NCI-H187 (cell line): ENCODE measurements around the gene CLDN5.

ENCODE experiments used
- DNase-seq, 2 experiments: peaks; one replicate each; lab custom pipeline; 2025; lab: John Stamatoyannopoulos, UW

Gene CLDN5

DNA sequence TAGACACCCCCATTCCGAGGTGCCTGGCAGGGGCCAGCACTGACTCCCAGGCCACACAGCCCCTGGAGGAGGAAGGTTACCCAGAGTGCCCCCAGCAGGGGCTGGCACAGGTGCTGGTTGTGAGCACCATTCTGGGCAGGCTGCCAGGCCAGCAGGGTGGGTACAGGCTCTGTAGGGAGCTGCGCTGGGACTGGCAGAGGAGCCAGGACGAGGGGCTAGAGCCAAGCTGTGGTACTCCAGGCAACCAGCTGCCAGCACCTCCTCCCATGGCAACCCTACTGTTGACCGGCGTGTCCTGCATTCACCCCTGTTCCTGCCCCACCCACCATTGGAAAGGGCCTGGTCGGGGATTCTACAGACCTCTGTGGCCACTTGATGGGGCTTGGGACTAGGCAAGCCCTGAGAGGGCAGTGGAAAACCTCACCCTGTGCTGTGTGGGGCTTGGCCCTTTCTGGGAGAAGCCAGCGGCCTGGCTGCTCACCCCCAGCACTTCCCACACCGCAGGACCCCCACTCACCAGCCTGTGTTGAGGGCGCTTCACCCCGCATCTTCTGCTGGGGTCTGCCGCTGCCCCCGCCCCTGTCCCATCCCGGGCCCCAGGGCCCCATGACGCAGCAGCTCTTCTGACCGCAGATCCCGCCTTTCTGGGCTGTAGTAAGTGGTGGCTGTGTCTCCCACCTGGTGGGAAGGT lies 1.9 kb downstream of the CLDN5 start:
- no peak for DNase-seq

DNA sequence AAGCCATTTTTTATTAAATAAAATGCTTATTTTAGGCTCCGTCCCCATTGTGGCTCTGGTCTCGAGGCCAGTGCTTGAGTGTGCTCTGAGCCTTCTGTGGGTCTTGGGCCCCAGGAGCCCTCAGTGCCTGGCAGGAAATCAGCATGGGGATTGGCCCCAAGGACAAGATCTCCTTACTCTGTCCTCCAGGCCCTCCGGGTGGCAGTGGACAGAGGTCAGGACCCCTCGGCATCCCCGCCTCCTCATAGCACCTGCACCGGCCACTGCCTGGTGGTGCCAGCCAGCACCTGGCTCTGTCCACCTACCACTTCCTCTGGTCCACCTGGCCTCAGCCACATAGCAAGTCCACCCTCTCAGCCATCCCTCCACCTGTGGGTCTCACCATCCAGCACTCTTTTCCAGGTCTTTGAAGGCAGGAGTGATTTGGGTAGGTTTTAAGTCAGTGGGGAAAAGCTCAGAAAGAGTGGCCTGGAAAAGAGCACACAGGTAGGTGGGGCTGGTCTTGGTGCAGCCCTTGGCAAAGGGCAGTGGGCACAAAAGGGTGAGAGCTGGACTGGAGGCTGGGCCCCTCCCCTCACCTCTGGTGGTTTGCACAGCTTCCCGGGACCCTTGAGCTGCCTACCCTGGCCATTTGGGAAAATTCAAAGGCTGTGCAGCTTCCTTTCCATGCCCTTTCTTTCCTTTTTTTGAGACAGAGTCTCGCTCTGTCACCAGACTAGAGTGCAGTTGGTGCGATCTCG lies 3.5 kb downstream of the CLDN5 start:
- DNase-seq, result no peak

DNA sequence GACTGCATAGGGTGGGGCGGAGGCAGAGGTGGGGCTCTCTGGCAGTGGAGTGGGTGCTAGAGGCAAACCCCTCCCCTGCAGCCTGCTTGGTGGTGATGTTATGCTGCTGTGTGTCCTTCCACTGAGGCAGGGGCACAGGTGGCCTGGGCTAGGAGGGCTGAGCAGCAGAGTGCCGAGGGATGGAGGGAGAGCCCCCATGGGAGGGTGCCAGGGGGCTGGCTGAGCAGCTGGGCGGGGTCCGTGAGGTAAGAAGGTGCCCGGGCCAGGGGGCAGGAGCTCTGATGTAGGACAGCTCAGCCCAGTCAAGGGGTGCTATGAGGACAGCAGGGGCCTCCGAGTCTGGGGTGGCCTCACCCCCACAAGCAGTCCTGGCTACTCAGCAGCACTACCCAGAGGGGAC lies 4.2 kb downstream of the CLDN5 start:
- DNase-seq, result no peak

DNA sequence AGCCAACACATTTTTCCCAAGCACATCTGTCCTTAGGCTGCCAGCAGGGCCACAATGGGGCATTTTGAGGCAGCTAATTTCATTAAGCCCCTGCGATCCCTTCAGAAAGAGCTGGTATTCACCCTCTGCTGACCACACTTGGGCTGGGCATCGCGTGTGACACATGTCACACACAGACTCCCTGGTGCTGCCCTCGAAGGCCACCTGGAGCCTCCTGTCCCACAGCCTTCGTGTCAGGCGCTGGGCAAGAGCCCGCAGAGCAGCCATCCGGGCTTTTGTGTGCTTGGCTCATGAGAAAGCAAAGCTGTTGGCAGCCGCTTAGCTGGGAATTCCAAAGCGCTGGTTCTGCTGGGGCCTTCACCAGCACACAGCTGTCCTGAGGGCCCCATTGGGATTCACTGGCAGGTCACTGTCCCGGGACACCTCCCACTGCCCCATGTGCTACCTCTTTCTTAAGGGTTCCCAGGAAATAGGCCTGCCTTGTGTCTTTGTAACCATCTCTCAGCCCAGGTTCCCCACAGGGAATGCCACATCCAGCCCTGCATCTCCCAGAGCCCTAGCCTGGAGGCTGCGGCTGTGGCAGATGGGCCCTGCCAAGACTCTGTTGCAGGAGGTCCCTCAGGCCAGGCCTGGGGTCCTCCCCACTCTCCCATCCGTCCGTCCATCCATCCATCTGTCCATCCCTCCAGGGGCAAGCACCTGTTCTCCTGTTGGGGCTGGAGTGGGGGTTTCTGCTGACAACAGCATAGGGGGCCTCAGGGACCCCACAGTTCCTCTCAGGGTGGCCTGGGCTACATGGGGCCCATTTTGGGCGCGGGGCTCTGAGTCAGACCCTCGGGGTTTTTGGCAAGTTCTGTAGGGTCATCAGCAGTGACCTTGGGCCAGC lies 4.9 kb downstream of the CLDN5 start:
- no peak for DNase-seq

DNA sequence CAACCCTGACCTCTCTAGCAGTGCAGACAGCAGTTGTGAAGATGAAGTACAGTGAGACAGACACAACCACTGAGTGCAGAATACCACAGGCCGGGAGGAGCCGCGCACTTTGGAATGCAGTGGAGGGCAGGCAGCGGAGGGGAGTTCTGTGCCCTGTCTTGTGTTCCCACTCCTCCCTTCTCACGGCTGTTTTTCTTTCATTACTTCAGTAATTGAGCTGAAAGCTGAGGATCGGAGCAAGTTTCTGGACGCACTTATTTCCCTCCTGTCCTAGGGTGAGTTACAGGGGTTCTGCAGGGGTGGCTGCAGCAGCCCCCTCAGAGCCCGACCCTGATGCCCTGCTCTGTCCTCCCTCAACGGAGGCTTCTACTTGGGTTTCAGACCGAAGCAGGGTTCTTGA lies 5.6 kb downstream of the CLDN5 start:
- DNase-seq, result no peak

GRCh38 chr22:19517919-19518611 lies 6.1 kb downstream of the CLDN5 start:
- DNase-seq, result no peak

DNA sequence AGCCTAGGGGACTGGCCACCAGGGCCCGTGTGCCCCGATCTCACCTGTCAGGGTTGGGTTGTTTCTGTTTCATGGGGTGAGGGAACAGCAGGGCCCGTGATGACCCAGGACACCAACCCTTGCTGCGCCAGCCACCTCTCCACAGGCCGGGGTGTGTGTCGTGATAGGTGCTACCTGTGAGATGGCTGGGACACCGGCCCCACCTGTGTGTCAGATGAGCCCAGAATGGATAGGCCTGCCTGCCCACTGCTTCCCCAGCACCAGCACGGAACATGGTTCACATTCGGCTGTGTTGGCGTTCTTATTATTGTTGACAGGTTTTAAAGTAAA lies 7.1 kb downstream of the CLDN5 start:
- no peak for DNase-seq

DNA sequence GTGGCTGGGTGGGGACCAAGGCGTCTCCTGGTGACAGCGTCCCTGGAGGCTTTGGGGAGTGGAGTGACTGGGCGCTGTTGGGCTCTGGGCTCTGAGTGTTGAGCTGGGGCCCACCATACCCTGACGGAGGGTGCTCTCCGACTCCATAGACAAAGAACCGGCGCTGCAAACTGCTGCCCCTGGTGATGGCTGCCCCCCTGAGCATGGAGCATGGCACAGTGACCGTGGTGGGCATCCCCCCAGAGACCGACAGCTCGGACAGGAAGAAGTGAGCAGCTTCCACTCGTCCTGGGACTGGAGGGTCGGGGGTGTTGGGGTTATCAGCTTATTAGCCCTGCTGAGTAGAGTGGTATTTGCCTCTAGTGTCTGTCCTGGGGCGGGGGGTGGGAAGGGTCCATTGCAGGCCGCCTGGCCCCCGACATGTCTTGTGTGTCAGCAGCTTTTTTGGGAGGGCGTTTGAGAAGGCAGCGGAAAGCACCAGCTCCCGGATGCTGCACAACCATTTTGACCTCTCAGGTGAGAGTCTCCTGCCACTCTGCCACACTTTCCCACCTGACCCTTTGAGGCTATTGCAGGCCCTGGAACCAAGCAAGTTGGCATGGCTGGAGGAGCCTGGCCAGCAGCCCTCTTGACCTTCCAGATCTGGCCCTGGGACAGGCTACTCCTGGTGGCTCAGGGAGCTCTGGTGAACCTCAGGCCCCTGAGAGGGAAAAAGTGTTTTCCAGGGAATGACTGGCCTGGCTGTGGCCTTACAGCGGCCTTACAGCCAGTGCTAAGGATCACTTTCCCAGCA lies 7.6 kb downstream of the CLDN5 start:
- no peak for DNase-seq

- DNase-seq, result peak in 1 of 2 experiments; percentile 56
These were observed 8.4 kb downstream of the CLDN5 start for GRCh38 chr22:19515654-19516377.

GRCh38 chr22:19514831-19515565 lies 9.2 kb downstream of the CLDN5 start:
- DNase-seq, result peak; percentile 14 to 24

DNA sequence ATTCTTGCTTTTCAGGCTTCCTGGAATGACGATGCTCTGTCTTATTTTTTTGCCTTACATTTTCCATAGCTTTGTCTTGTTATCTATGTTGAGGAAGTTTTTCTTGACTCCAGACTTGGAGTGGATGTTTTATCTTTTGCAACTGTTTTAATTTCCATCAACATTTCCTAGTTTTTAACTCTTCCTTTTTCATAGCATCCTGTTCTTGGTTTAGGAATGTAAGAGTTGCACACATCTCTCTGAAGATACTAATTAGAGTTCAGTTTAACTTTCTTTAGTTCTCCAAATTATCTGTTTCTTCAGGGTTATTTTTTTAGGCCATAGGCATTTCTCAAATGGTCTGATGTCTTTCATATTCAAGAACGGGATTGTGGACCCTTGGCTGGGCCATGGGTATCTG lies 10.4 kb downstream of the CLDN5 start:
- DNase-seq, result no peak

DNA sequence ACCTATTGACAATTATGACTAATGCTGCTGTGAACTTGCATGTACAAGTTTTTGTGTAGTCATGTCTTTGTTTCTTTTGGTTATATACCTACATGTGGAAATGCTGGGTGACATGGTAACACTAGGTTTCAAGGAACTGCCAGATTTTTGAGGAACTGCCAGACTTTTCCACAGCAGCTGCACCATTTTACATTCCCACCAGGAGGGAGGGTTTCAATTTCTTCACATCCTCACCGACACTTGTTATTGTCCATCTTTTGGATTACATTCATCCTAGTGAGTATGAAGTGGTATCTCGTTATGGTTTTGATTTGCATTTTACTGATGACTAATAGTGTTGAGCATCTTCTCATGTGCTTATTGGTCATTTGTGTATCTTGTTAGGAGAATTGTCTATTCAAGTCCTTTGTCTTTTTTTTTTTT lies 13.3 kb downstream of the CLDN5 start:
- no peak for DNase-seq

DNA sequence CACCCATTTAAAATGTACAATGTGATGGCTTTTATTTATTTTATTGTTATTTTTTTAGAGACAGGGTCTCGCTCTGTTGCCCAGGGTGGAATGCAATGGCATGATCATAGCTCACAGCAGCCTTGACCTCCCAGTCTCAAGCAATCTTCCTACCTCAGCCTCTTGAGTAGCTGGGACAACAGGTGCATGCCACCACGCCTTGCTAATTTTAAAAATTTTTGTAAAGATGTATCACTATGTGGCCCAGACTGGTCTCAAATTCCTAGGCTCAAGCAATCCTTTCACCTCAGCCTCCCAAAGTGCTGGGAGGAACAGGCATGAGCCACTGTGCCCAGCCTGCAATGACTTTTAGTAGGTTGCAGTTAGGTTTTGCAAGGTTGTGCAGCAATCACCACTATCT lies 14.3 kb downstream of the CLDN5 start:
- DNase-seq, result no peak

DNA sequence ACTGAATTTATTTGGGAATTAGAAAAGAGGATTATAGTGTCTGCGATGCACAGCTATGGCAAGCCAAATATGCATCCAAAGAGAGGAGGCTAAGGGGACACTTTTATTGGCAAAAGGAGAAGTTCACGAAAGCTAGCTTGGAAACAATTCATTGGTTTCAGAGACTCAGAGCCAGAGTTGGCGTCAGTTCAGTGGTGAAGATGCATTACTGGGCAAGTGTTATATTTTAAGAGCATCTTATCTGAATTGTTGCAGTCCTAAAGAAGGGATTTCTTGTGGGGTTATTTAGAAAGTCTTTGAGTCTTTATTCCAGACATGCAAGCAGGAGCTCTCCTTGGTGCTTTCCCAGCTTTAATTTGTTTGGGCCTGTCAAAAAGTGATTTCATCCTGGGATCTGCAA lies 15.0 kb downstream of the CLDN5 start:
- no peak for DNase-seq

DNA sequence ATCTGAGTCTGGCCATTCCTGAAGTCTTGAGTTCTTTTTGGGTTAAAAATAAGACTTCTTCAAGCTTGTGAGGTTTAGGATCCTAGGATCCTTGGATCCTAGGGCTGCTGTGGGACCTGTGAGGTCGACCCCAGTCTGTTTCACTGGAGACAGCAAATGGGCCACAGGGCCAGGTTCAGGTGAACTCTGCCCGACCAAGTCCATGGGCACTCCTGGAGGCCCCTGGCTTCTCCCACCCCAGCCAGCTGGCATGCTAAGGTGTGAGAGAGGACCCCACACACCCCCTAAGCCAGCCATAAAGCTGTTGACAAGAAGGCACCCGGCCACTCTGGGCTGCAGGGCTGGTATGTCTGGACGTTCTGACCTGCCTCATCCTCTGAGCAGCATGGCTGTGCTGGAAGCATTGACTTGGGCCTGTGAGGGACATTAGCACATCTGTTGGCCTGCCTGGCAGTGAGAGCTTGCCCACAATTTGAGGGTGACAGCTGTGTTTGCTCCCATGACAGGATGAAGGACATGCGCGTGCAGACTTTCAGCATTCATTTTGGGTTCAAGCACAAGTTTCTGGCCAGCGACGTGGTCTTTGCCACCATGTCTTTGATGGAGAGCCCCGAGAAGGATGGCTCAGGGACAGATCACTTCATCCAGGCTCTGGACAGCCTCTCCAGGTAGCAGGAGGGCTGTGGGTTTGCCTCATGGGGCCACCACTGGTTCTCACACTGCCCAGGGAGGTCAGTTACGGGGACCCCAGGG lies 16.0 kb downstream of the CLDN5 start:
- DNase-seq, result no peak

DNA sequence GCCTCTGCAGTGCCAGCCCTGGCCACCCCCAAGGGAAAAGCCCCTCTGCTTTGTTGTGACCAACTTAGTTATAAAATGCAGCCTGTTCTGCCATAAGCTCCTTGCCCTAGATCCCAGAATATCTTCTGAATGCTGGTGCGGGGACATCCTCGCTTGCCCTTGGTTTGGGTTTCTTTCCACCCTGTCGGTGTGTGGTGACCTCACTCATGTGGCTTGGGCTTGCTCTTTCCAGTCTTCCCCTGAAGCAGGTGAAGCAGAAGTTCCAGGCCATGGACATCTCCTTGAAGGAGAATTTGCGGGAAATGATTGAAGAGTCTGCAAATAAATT lies 16.7 kb downstream of the CLDN5 start:
- no peak for DNase-seq

- no peak for DNase-seq
These were observed 18.0 kb downstream of the CLDN5 start for GRCh38 chr22:19506212-19506611.

DNA sequence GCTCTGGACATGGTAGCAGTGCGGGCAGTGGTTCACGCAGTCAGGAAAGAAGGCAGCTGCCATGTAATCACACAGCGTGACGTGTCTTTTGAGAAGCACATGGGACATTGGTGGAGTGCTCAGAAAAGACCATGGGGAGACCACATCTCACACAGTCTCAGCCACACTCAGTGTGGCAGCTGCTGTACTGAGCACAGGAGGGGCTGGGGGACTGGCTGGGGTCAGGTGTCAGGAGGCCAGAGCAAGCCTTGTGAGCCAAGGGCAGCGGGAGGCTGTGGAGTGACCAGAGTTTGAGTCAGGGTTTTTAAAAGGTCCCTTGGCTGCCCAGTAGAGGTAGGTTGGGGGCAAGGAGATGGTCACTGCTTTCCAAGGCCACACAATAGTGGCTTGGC lies 18.5 kb downstream of the CLDN5 start:
- DNase-seq, result no peak

GRCh38 chr22:19504900-19505734 lies 19.1 kb downstream of the CLDN5 start:
- no peak for DNase-seq
